ENCODE measurements around the gene FARP1. TPM values are rescaled to one million over a fixed set of nuclear protein-coding genes. Genes with fewer than 3 reads are reported as not detected.

Gene FARP1
- total RNA-seq, 5 donors from 2014 or later (not counting 1 experiment from before 2014, with no cell fraction given), result 0.51 to 2.0 (median 1.0) TPM

- 90% methylated on average over 7 of the region's 12 CpGs for WGBS (ENCODE audit: insufficient coverage)
- Mint-ChIP-seq H3K4me1 (no peaks in the 10 kb centered on the region), H3K27me3 (peaks cover 7 to 13% of the 10 kb centered on the region in 2 donors), H3K9me3 (no peaks in the 10 kb centered on the region), H3K36me3 (no peaks in the 10 kb centered on the region), H3K27ac (no peak overlapping the region), H3K4me3 (no peak overlapping the region)
- no peaks in the 10 kb centered on the region for H3K9me3 ChIP-seq
- ATAC-seq (replicated peaks in 1 of 4), result no peak
- peak in 2 of 35 experiments; percentile 1 to 6 for DNase-seq
- peaks cover 0 to 2% of the 10 kb centered on the region in 2 experiments for H3K27me3 ChIP-seq (replicated peaks in 1 of 2; ENCODE audit: control insufficient read depth in 2 of 2, extremely low read depth in 1 of 2, insufficient read depth in 2 of 2, low read length in 1 of 2)
- ChIA-PET POLR2A (no interaction called here), CTCF (no interaction called here)
- H3K27ac ChIP-seq (ENCODE audit: low read length), result no peak overlapping the region
- H3K4me3 ChIP-seq (ENCODE audit: control insufficient read depth in 1 of 2, extremely low read depth in 1 of 2, low read length in 1 of 2), result no peak overlapping the region
- H3K4me1 ChIP-seq (ENCODE audit: control insufficient read depth in 1 of 2, extremely low read depth in 1 of 2, insufficient read depth in 2 of 2, low read length in 2 of 2), result no peaks in the 10 kb centered on the region
- H3K36me3 ChIP-seq (ENCODE audit: control insufficient read depth in 2 of 2, extremely low read depth in 1 of 2, insufficient read depth in 1 of 2, low read length in 1 of 2), result no peaks in the 10 kb centered on the region
Observed at GRCh38 chr13:98345107-98345935, 202.4 kb downstream of the FARP1 start.

GRCh38 chr13:98346904-98347636, 204.2 kb downstream of the FARP1 start:
- Histone ChIP-seq H3K4me3 (ENCODE audit: control insufficient read depth in 1 of 2, extremely low read depth in 1 of 2, low read length in 1 of 2) (no peak overlapping the region), H3K4me1 (ENCODE audit: control insufficient read depth in 1 of 2, extremely low read depth in 1 of 2, insufficient read depth in 2 of 2, low read length in 2 of 2) (no peaks in the 10 kb centered on the region), H3K36me3 (ENCODE audit: control insufficient read depth in 2 of 2, extremely low read depth in 1 of 2, insufficient read depth in 1 of 2, low read length in 1 of 2) (no peaks in the 10 kb centered on the region), H3K27ac (ENCODE audit: low read length) (no peak overlapping the region), H3K9me3 (no peaks in the 10 kb centered on the region), H3K27me3 (replicated peaks in 1 of 2; ENCODE audit: control insufficient read depth in 2 of 2, extremely low read depth in 1 of 2, insufficient read depth in 2 of 2, low read length in 1 of 2) (peaks cover 0 to 6% of the 10 kb centered on the region in 2 experiments)
- peaks cover 0 to 4% of the 10 kb centered on the region in 2 donors for H3K27me3 Mint-ChIP-seq
- 74% methylated on average over 6 of the region's 10 CpGs for WGBS (ENCODE audit: insufficient coverage)
- no peaks in the 10 kb centered on the region for H3K4me1 Mint-ChIP-seq
- no peak for ATAC-seq (replicated peaks in 1 of 4)
- no peaks in the 10 kb centered on the region for H3K36me3 Mint-ChIP-seq
- H3K27ac Mint-ChIP-seq, result no peak overlapping the region
- CTCF ChIA-PET, result no interaction called here
- H3K4me3 Mint-ChIP-seq, result no peak overlapping the region
- H3K9me3 Mint-ChIP-seq, result no peaks in the 10 kb centered on the region
- POLR2A ChIA-PET, result no interaction called here
- DNase-seq, result no peak

- Mint-ChIP-seq H3K4me3 (no peak overlapping the region), H3K36me3 (no peaks in the 10 kb centered on the region), H3K4me1 (no peaks in the 10 kb centered on the region), H3K9me3 (no peaks in the 10 kb centered on the region), H3K27ac (no peak overlapping the region), H3K27me3 (peaks cover 0 to 4% of the 10 kb centered on the region in 2 donors)
- Histone ChIP-seq H3K4me3 (ENCODE audit: control insufficient read depth in 1 of 2, extremely low read depth in 1 of 2, low read length in 1 of 2) (no peak overlapping the region), H3K27ac (ENCODE audit: low read length) (no peak overlapping the region), H3K4me1 (ENCODE audit: control insufficient read depth in 1 of 2, extremely low read depth in 1 of 2, insufficient read depth in 2 of 2, low read length in 2 of 2) (no peaks in the 10 kb centered on the region), H3K36me3 (ENCODE audit: control insufficient read depth in 2 of 2, extremely low read depth in 1 of 2, insufficient read depth in 1 of 2, low read length in 1 of 2) (no peaks in the 10 kb centered on the region), H3K9me3 (no peaks in the 10 kb centered on the region), H3K27me3 (replicated peaks in 1 of 2; ENCODE audit: control insufficient read depth in 2 of 2, extremely low read depth in 1 of 2, insufficient read depth in 2 of 2, low read length in 1 of 2) (peaks cover 0 to 6% of the 10 kb centered on the region in 2 experiments)
- no peak for DNase-seq
- no CpG with 5 or more reads among the region's 1 CpG for WGBS (ENCODE audit: insufficient coverage)
- ATAC-seq (replicated peaks in 1 of 4), result no peak
- ChIA-PET POLR2A (no interaction called here), CTCF (no interaction called here)
Observed at GRCh38 chr13:98347756-98348155, 204.9 kb downstream of the FARP1 start.

GRCh38 chr13:98348466-98349200, 205.7 kb downstream of the FARP1 start:
- Mint-ChIP-seq H3K27ac (no peak overlapping the region), H3K4me3 (no peak overlapping the region), H3K27me3 (peaks cover 0 to 4% of the 10 kb centered on the region in 2 donors), H3K9me3 (no peaks in the 10 kb centered on the region), H3K4me1 (no peaks in the 10 kb centered on the region), H3K36me3 (no peaks in the 10 kb centered on the region)
- peaks cover 0 to 6% of the 10 kb centered on the region in 2 experiments for H3K27me3 ChIP-seq (replicated peaks in 1 of 2; ENCODE audit: control insufficient read depth in 2 of 2, extremely low read depth in 1 of 2, insufficient read depth in 2 of 2, low read length in 1 of 2)
- no peak for DNase-seq
- H3K36me3 ChIP-seq (ENCODE audit: control insufficient read depth in 2 of 2, extremely low read depth in 1 of 2, insufficient read depth in 1 of 2, low read length in 1 of 2), result no peaks in the 10 kb centered on the region
- WGBS (ENCODE audit: insufficient coverage), result 79% methylated on average over 10 of the region's 16 CpGs
- no peaks in the 10 kb centered on the region for H3K9me3 ChIP-seq
- no peaks in the 10 kb centered on the region for H3K4me1 ChIP-seq (ENCODE audit: control insufficient read depth in 1 of 2, extremely low read depth in 1 of 2, insufficient read depth in 2 of 2, low read length in 2 of 2)
- ChIA-PET CTCF (interaction anchor here in 1 of 2 donors (0.5 kb wide), 1 partner anchor 323 kb away, joined by 4 read pairs; no protein-coding TSS in a partner anchor), POLR2A (no interaction called here)
- H3K4me3 ChIP-seq (ENCODE audit: control insufficient read depth in 1 of 2, extremely low read depth in 1 of 2, low read length in 1 of 2), result no peak overlapping the region
- H3K27ac ChIP-seq (ENCODE audit: low read length), result no peak overlapping the region
- ATAC-seq (replicated peaks in 1 of 4), result no peak

- H3K4me3 Mint-ChIP-seq, result no peak overlapping the region
- WGBS (ENCODE audit: insufficient coverage), result 72% methylated on average over 9 of the region's 11 CpGs
- H3K4me1 ChIP-seq (ENCODE audit: control insufficient read depth in 1 of 2, extremely low read depth in 1 of 2, insufficient read depth in 2 of 2, low read length in 2 of 2), result no peaks in the 10 kb centered on the region
Observed at GRCh38 chr13:98349731-98350305, 206.9 kb downstream of the FARP1 start.

More at GRCh38 chr13:98349731-98350305, 206.9 kb downstream of the FARP1 start:
- no peak overlapping the region for H3K27ac Mint-ChIP-seq
- Histone ChIP-seq H3K27me3 (replicated peaks in 1 of 2; ENCODE audit: control insufficient read depth in 2 of 2, extremely low read depth in 1 of 2, insufficient read depth in 2 of 2, low read length in 1 of 2) (peaks cover 0 to 6% of the 10 kb centered on the region in 2 experiments), H3K27ac (ENCODE audit: low read length) (no peak overlapping the region), H3K36me3 (ENCODE audit: control insufficient read depth in 2 of 2, extremely low read depth in 1 of 2, insufficient read depth in 1 of 2, low read length in 1 of 2) (no peaks in the 10 kb centered on the region), H3K9me3 (no peaks in the 10 kb centered on the region), H3K4me3 (ENCODE audit: control insufficient read depth in 1 of 2, extremely low read depth in 1 of 2, low read length in 1 of 2) (no peak overlapping the region)
- no peaks in the 10 kb centered on the region for H3K4me1 Mint-ChIP-seq
- no peaks in the 10 kb centered on the region for H3K27me3 Mint-ChIP-seq
- DNase-seq, result no peak
- ChIA-PET CTCF (no interaction called here), POLR2A (interaction anchor here in 1 of 2 donors (0.9 kb wide), 1 partner anchor 24 kb away, joined by 3 read pairs; no protein-coding TSS in a partner anchor)
- H3K9me3 Mint-ChIP-seq, result no peaks in the 10 kb centered on the region
- H3K36me3 Mint-ChIP-seq, result no peaks in the 10 kb centered on the region
- no peak for ATAC-seq (replicated peaks in 1 of 4)

All from T-cell (primary cell).